Endothelial cell of umbilical vein (primary cell): ENCODE results near the gene CCDC60. TPM values are rescaled to one million over a fixed set of nuclear protein-coding genes. Genes with fewer than 3 reads are reported as not detected.

Experiments
- BruUV-seq: library from RNA; stranded (reverse); fragments of 400-500 nt; replicated peaks from 2 replicates; lab custom pipeline; 2021; lab: Mats Ljungman, UMichigan
- CTCF ChIA-PET: fragments of 300-600, 350-600 bp; sonication (Branson Sonifier 250); formaldehyde crosslinking; loops from one replicate; lab custom pipeline; 2021; ENCODE audit warnings: antibody characterized with exemption, inconsistent platforms; lab: Charles Lee
- POLR2A ChIA-PET: fragments of 300-600, 350-600 bp; sonication (Branson Sonifier 250); formaldehyde crosslinking; loops from one replicate; lab custom pipeline; 2021; ENCODE audit warnings: antibody characterized with exemption, inconsistent platforms; lab: Charles Lee
- DNase-seq: peaks from one replicate; pipeline ENCODE4 v3.0.0-alpha.2; 2011; ENCODE audit warnings: low read depth, low spot score
- FAIRE-seq: peaks from 2 replicates; lab custom pipeline; 2011; peaks lifted over from hg19 to GRCh38; lab: Jason Lieb, UNC
- H2AFZ ChIP-seq: 2 replicates; pipeline ENCODE4 v1.6.0; 2012; ENCODE audit warnings: low read depth, low read length, control low read depth, inconsistent platforms
- H3K27ac ChIP-seq: 2 replicates; pipeline ENCODE4 v1.5.1; 2011; ENCODE audit warnings: low read depth, mild to moderate bottlenecking, control low read depth, low read length, moderate library complexity; ENCODE audit not compliant: insufficient read depth
- H3K27me3 ChIP-seq, 2 experiments: 2 replicates each; pipeline versions ENCODE4 v1.6.0 to v1.6.1; 2011; ENCODE audit warnings: low read length in 2 of 2, mixed read lengths in 1 of 2; ENCODE audit not compliant: control insufficient read depth in 2 of 2, insufficient read depth in 2 of 2
- H3K36me3 ChIP-seq, 2 experiments: 2 replicates in 1 of 2; 3 replicates in 1 of 2; pipeline ENCODE4 v1.5.1; 2011; ENCODE audit warnings: low read length in 2 of 2, mild to moderate bottlenecking in 1 of 2, moderate library complexity in 1 of 2; ENCODE audit not compliant: control insufficient read depth in 2 of 2, insufficient read depth in 2 of 2; ENCODE audit errors: extremely low read depth in 1 of 2
- H3K4me1 ChIP-seq: 3 replicates; pipeline ENCODE4 v1.5.1; 2011; ENCODE audit warnings: mild to moderate bottlenecking, low read length; ENCODE audit not compliant: control insufficient read depth, insufficient read depth; ENCODE audit errors: extremely low read depth
- H3K4me2 ChIP-seq: 2 replicates; pipeline ENCODE4 v1.6.1; 2011; ENCODE audit warnings: low read length, control low read depth, mixed read lengths; ENCODE audit not compliant: insufficient read depth
- H3K4me3 ChIP-seq, 3 experiments: fragments of 200-600 bp in 1 of 3; sonication (generic), shearing (Covaris generic) in 1 of 3; replicated peaks in 1 of 3; 2 replicates each; pipeline ENCODE4 v1.5.1; 2011 to 2016; ENCODE audit warnings: control low read depth in 3 of 3, low read length in 3 of 3, mild to moderate bottlenecking in 2 of 3, inconsistent platforms in 1 of 3, low read depth in 1 of 3, moderate library complexity in 1 of 3; ENCODE audit not compliant: insufficient read depth in 1 of 3
- H3K79me2 ChIP-seq: 2 replicates; pipeline ENCODE4 v1.6.0; 2012; ENCODE audit warnings: low read length, inconsistent platforms; ENCODE audit not compliant: control insufficient read depth, insufficient read depth
- H3K9ac ChIP-seq: replicated peaks from 2 replicates; pipeline ENCODE3; 2011; ENCODE audit warnings: low read length, control low read depth; ENCODE audit not compliant: insufficient read depth; ENCODE audit errors: extremely low read depth
- H3K9me1 ChIP-seq: replicated peaks from 3 replicates; pipeline ENCODE4 v1.6.0; 2011; ENCODE audit warnings: mild to moderate bottlenecking, low read length; ENCODE audit not compliant: control insufficient read depth, insufficient read depth; ENCODE audit errors: extremely low read depth
- H3K9me3 ChIP-seq: replicated peaks from 2 replicates; pipeline ENCODE4 v1.5.1; 2012; ENCODE audit warnings: low read length, inconsistent platforms; ENCODE audit not compliant: control insufficient read depth, insufficient read depth
- H4K20me1 ChIP-seq: replicated peaks from 2 replicates; pipeline ENCODE3; 2011; ENCODE audit warnings: mild to moderate bottlenecking, low read length; ENCODE audit not compliant: control insufficient read depth, insufficient read depth; ENCODE audit errors: extremely low read depth
- CTCF ChIP-seq, 2 donors: IDR thresholded peaks; 1 replicate in 1 of 2; 2 replicates in 1 of 2; pipeline ENCODE4 v1.5.1; 2011; ENCODE audit warnings: low read length in 2 of 2, mild to moderate bottlenecking in 2 of 2, moderate library complexity in 2 of 2, control low read depth in 1 of 2, inconsistent platforms in 1 of 2, low read depth in 1 of 2; ENCODE audit not compliant: insufficient read depth in 1 of 2; ENCODE audit errors: extremely low read depth in 1 of 2
- EZH2 ChIP-seq: IDR thresholded peaks from 2 replicates; pipeline ENCODE4 v1.6.1; 2012; ENCODE audit warnings: borderline replicate concordance, low read depth, mild to moderate bottlenecking, moderate library complexity, low read length, inconsistent platforms; ENCODE audit not compliant: severe bottlenecking
- FOS ChIP-seq: IDR thresholded peaks from 2 replicates; pipeline ENCODE4 v1.6.1; 2011; ENCODE audit warnings: mild to moderate bottlenecking, low read length, moderate library complexity, borderline replicate concordance; ENCODE audit not compliant: insufficient read depth
- GATA2 ChIP-seq: IDR thresholded peaks from 2 replicates; pipeline ENCODE4 v1.7.0; 2011; ENCODE audit warnings: low read depth, mild to moderate bottlenecking, moderate library complexity, mixed read lengths, low read length; ENCODE audit not compliant: insufficient read length, insufficient read depth
- JUN ChIP-seq: IDR thresholded peaks from 2 replicates; pipeline ENCODE4 v1.6.1; 2011; ENCODE audit warnings: borderline replicate concordance, low read depth; ENCODE audit not compliant: insufficient read length, insufficient read depth
- MAX ChIP-seq: IDR thresholded peaks from 2 replicates; pipeline ENCODE4 v1.6.1; 2011; ENCODE audit not compliant: insufficient read depth, insufficient read length
- MYC ChIP-seq: IDR thresholded peaks from one replicate; pipeline ENCODE4 v1.6.1; 2011; ENCODE audit warnings: mild to moderate bottlenecking, low read depth, low read length
- POLR2A ChIP-seq: IDR thresholded peaks from 2 replicates; pipeline ENCODE4 v1.6.1; 2012; ENCODE audit warnings: low read depth, mild to moderate bottlenecking, control low read depth, low read length
- POLR2AphosphoS5 ChIP-seq: IDR thresholded peaks from 2 replicates; pipeline ENCODE4 v1.6.1; 2012; ENCODE audit warnings: low read depth, mild to moderate bottlenecking, control low read depth, low read length, moderate library complexity; ENCODE audit not compliant: insufficient read depth
- dilution Hi-C: fragments of 300-500 bp; cut with MboI; formaldehyde crosslinking; loops from one replicate; pipeline ENCODE4 v1.15.0; 2019; ENCODE audit warnings: low sequenced_read_pairs; ENCODE audit not compliant: extremely low pct_ligation_motif_present
- intact Hi-C: fragments of 100-400 bp; cut with micrococcal nuclease; formaldehyde crosslinking; loops from one replicate; pipeline ENCODE4 v1.10.0; 2022
- polyA plus RNA-seq, 4 experiments: library from polyadenylated mRNA; depleted of rRNA in 3 of 4; stranded (reverse) in 3 of 4; unstranded in 1 of 4; fragments of >200 nt; gene quantifications; 2 replicates each; pipeline versions ENCODE4 v1.2.1 to v1.2.3, GENCODE V29; 2011 to 2012; ENCODE audit warnings: missing spikeins in 1 of 4
- total RNA-seq: library from RNA; stranded (reverse); gene quantifications from 2 replicates; pipeline ENCODE4 v1.2.3, GENCODE V29; 2021

Gene CCDC60
- total and polyA plus RNA-seq, 2 donors (not counting 3 experiments of a cell fraction or from before 2014, with no cell fraction given), result not detected

- POLR2A ChIA-PET, result no interaction called here
Measured at GRCh38 chr12:119340578-119340977, 6.0 kb downstream of the CCDC60 start.

More at GRCh38 chr12:119340578-119340977, 6.0 kb downstream of the CCDC60 start:
- intact Hi-C loops (no loop called here), dilution Hi-C loops (no loop called here)
- Histone ChIP-seq H2AFZ (no peak overlapping the region), H3K79me2 (no peaks in the 10 kb centered on the region), H3K9ac (no peak overlapping the region), H3K9me1 (no peaks in the 10 kb centered on the region), H3K4me2 (no peak overlapping the region), H4K20me1 (no peaks in the 10 kb centered on the region), H3K4me3 (no peak overlapping the region), H3K36me3 (no peaks in the 10 kb centered on the region), H3K9me3 (no peaks in the 10 kb centered on the region), H3K27ac (no peak overlapping the region), H3K4me1 (no peaks in the 10 kb centered on the region), H3K27me3 (no peaks in the 10 kb centered on the region)
- BruUV-seq, result no TSS peak
- FAIRE-seq (no peak), DNase-seq (no peak)
- TF ChIP-seq GATA2, result no peak
- TF ChIP-seq MAX, result no peak
- no peak for TF ChIP-seq MYC
- TF ChIP-seq CTCF (IDR thresholded peaks at IDR 0.05; ENCODE audit: extremely low read depth in 1 of 2, insufficient read depth in 1 of 2, low read depth in 1 of 2, low read length in 2 of 2), result no peak
- TF ChIP-seq EZH2, result no peak
- TF ChIP-seq JUN, result no peak
- no peak for TF ChIP-seq POLR2AphosphoS5
- no peak for TF ChIP-seq POLR2A
- no peak for TF ChIP-seq FOS
- CTCF ChIA-PET, result no interaction called here
